Loucy (cell line): Measurements from ENCODE around the gene CACNA1D.

Source experiments
- H2AFZ ChIP-seq: fragments of 200-600 bp; sonication (generic); 2 replicates; pipeline ENCODE4 v1.6.0; 2016; ENCODE audit warnings: antibody characterized with exemption, mild to moderate bottlenecking, low read length, moderate library complexity
- H3F3A ChIP-seq: fragments of 200-600 bp; 2 replicates; pipeline ENCODE4 v1.6.0; 2016; ENCODE audit warnings: antibody characterized with exemption, low read depth, mild to moderate bottlenecking
- H3K27me3 ChIP-seq: fragments of 200-600 bp; sonication (generic); 2 replicates; pipeline ENCODE4 v1.6.1; 2014; ENCODE audit warnings: low read length, mild to moderate bottlenecking; ENCODE audit not compliant: insufficient read depth, poor library complexity, severe bottlenecking
- H3K36me3 ChIP-seq: fragments of 200-600 bp; sonication (generic); 2 replicates; pipeline ENCODE4 v1.6.1; 2016; ENCODE audit warnings: low read length; ENCODE audit not compliant: insufficient read depth
- H3K4me1 ChIP-seq: fragments of 200-600 bp; sonication (generic); 2 replicates; pipeline ENCODE4 v1.5.1; 2014; ENCODE audit warnings: low read length, mild to moderate bottlenecking; ENCODE audit not compliant: insufficient read depth, poor library complexity, severe bottlenecking
- H3K4me2 ChIP-seq: fragments of 200-600 bp; sonication (generic); 2 replicates; pipeline ENCODE4 v1.6.0; 2014; ENCODE audit warnings: antibody characterized with exemption, low read length, low read depth, mild to moderate bottlenecking; ENCODE audit not compliant: poor library complexity, severe bottlenecking
- H3K4me3 ChIP-seq: fragments of 200-600 bp; sonication (generic); 2 replicates; pipeline ENCODE4 v1.5.1; 2014; ENCODE audit warnings: low read length, mild to moderate bottlenecking, mixed read lengths; ENCODE audit not compliant: poor library complexity, severe bottlenecking
- H3K79me2 ChIP-seq: fragments of 200-600 bp; sonication (generic); 2 replicates; pipeline ENCODE4 v1.6.1; 2014; ENCODE audit warnings: low read length; ENCODE audit not compliant: insufficient read depth
- H3K9ac ChIP-seq: fragments of 200-600 bp; sonication (generic); 2 replicates; pipeline ENCODE4 v1.6.0; 2014; ENCODE audit warnings: mild to moderate bottlenecking, low read depth, low read length, moderate library complexity; ENCODE audit not compliant: poor library complexity, severe bottlenecking
- H3K9me2 ChIP-seq: fragments of 200-600 bp; sonication (generic); replicated peaks from 2 replicates; pipeline ENCODE4 v1.6.1; 2016; ENCODE audit warnings: low read depth, low read length, mixed read lengths
- H3K9me3 ChIP-seq: fragments of 200-600 bp; sonication (generic); 2 replicates; pipeline ENCODE4 v1.6.1; 2014; ENCODE audit warnings: mild to moderate bottlenecking, antibody characterized with exemption, low read length, low read depth; ENCODE audit not compliant: insufficient read depth
- H4K20me1 ChIP-seq: fragments of 200-600 bp; sonication (generic); 2 replicates; pipeline ENCODE4 v1.6.0; 2014; ENCODE audit warnings: antibody characterized with exemption, low read length, mild to moderate bottlenecking; ENCODE audit not compliant: insufficient read depth, poor library complexity, severe bottlenecking
- CTCF ChIP-seq: fragments of 200-600 bp; sonication (generic); conservative IDR thresholded peaks from 2 replicates; pipeline ENCODE4 v1.5.1; 2014; ENCODE audit warnings: mild to moderate bottlenecking, antibody characterized with exemption, low read length
- EZH2phosphoT487 ChIP-seq: fragments of 200-600 bp; IDR thresholded peaks from 2 replicates; pipeline ENCODE4 v1.6.1; 2018; ENCODE audit warnings: antibody characterized with exemption, mild to moderate bottlenecking, moderate library complexity, borderline replicate concordance

CACNA1D gene

GRCh38 chr3:53624061-53624857 lies 129.8 kb downstream of the CACNA1D start:
- H3K9me3 ChIP-seq, result no peaks in the 10 kb centered on the region
- no peaks in the 10 kb centered on the region for H3K27me3 ChIP-seq
- no peaks in the 10 kb centered on the region for H3K9me2 ChIP-seq
- no peak overlapping the region for H3K4me2 ChIP-seq
- H2AFZ ChIP-seq, result no peak overlapping the region
- H3K36me3 ChIP-seq, result no peaks in the 10 kb centered on the region
- no peak overlapping the region for H3K4me3 ChIP-seq
- TF ChIP-seq EZH2phosphoT487 (no peak), CTCF (no peak)
- H3K9ac ChIP-seq, result no peak overlapping the region
- H4K20me1 ChIP-seq, result no peaks in the 10 kb centered on the region
- no peaks in the 10 kb centered on the region for H3K79me2 ChIP-seq
- H3F3A ChIP-seq, result no peaks in the 10 kb centered on the region
- H3K4me1 ChIP-seq, result no peaks in the 10 kb centered on the region

- Histone ChIP-seq H3K4me3 (no peak overlapping the region), H3K79me2 (no peaks in the 10 kb centered on the region), H3K9ac (no peak overlapping the region), H3K27me3 (no peaks in the 10 kb centered on the region), H3K9me2 (no peaks in the 10 kb centered on the region), H3K4me1 (no peaks in the 10 kb centered on the region), H4K20me1 (no peaks in the 10 kb centered on the region), H2AFZ (no peak overlapping the region), H3K9me3 (no peaks in the 10 kb centered on the region), H3F3A (no peaks in the 10 kb centered on the region), H3K36me3 (no peaks in the 10 kb centered on the region), H3K4me2 (no peak overlapping the region)
- no peak for TF ChIP-seq EZH2phosphoT487
- TF ChIP-seq CTCF, result no peak
Observed at GRCh38 chr3:53626876-53627275, 132.5 kb downstream of the CACNA1D start.

- TF ChIP-seq CTCF (no peak), EZH2phosphoT487 (no peak)
- Histone ChIP-seq H3K27me3 (no peaks in the 10 kb centered on the region), H2AFZ (no peak overlapping the region), H3K9me2 (no peaks in the 10 kb centered on the region), H3F3A (no peaks in the 10 kb centered on the region), H3K9ac (no peak overlapping the region), H3K36me3 (no peaks in the 10 kb centered on the region), H3K4me2 (no peak overlapping the region), H3K4me3 (no peak overlapping the region), H4K20me1 (no peaks in the 10 kb centered on the region), H3K4me1 (no peaks in the 10 kb centered on the region), H3K9me3 (no peaks in the 10 kb centered on the region), H3K79me2 (no peaks in the 10 kb centered on the region)
Observed at GRCh38 chr3:53628536-53629401, 134.4 kb downstream of the CACNA1D start.
